ENCODE measurements around the gene SELENOS. TPM values are rescaled to one million over a fixed set of nuclear protein-coding genes. Genes with fewer than 3 reads are reported as not detected.

Gene SELENOS, protein sequence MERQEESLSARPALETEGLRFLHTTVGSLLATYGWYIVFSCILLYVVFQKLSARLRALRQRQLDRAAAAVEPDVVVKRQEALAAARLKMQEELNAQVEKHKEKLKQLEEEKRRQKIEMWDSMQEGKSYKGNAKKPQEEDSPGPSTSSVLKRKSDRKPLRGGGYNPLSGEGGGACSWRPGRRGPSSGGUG
- 39.7 and 83.1 TPM in 2 replicates for total RNA-seq

DNA sequence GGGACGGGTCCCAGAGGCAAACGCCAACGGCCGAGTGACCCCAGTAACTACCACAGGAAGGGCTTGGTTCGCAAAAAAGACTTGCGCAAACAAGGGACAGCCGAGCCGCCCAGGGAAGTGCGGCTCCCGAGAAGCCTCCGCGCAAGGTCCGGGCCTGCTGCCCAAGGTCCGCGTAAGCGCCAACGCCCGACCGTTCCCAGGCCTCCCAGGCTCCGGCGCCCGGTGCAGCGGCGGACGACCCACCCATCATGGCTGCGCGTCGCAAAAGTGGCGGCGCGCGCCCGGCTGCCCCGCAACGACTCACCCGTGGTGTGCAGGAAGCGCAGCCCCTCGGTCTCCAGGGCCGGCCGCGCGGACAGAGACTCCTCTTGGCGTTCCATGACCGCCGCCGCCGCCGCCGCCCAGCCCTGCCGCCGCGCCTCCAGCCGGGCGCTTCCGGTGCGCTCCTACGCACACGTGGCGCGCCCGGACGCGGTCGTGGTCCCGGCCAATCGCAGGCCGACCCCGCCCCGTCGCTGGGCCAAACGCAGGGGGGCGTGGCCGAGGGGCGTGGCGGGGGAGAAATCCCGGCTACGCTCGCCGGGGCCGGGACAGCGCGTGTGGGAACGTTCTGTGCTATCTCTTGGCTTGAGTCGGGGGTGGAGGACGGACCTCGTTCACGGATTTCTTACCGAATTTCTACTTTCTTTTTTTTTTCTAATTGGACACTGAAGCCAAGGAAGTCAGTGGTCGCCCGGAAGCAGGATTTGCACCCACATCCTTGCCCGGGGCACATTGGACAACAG, at the start of gene SELENOS:
SELENOS (minus strand) TSS at position 448 of the 785 bp plus-strand sequence; CDS start at position 380, 68 bp downstream.
- DNase-seq (ENCODE audit: low read depth in 2 of 2): peak; percentile 93 to 95

DNA sequence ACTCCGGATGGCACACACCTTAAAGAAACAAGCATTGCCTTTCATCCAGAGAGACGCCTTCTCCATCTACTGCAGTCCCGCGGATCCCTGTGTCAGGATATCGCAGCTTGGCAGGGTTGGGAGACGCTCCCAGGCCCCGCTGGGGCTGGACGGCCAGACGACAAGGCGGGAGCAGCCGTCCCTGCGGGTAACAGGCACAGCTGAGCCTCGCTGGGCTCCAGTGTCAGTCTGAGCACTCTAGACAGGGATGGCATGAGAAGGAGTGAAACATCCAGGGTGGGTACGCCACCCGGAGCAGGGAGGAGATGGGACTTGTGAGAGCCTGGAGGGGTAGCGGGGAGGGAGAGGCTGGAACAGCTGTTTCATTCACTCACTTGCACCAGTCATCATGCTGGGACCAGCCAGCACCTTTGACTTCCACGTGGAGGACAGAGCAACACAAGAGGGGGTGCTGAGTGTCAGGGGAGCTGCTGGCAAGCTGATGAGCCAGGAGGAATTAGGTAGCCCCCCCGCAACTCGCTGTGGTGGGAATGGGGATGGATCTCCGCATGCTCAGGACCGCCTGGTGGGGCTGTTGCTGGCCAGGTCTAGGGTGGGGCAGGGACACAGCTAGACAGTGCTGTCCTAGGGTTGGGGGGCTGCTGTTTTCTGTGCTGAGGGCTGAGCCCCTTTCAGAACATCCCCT, 49.3 kb upstream of the SELENOS start:
- DNase-seq (ENCODE audit: low read depth in 2 of 2): no peak

DNA sequence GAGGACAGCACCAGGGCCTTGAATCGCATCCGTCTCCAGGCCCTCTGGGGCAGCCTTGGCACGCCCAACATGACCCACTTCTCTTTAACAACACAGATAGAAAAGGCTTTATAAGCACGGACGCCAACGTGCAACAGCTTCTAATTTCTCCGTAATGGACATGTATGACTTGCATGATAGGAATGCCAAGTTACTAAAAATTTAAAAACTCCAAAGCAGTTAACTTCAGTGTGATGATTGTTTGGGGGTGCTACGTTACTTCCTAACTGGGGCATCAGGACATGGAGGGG, 48.7 kb upstream of the SELENOS start:
- no peak for DNase-seq (ENCODE audit: low read depth in 2 of 2)

DNA sequence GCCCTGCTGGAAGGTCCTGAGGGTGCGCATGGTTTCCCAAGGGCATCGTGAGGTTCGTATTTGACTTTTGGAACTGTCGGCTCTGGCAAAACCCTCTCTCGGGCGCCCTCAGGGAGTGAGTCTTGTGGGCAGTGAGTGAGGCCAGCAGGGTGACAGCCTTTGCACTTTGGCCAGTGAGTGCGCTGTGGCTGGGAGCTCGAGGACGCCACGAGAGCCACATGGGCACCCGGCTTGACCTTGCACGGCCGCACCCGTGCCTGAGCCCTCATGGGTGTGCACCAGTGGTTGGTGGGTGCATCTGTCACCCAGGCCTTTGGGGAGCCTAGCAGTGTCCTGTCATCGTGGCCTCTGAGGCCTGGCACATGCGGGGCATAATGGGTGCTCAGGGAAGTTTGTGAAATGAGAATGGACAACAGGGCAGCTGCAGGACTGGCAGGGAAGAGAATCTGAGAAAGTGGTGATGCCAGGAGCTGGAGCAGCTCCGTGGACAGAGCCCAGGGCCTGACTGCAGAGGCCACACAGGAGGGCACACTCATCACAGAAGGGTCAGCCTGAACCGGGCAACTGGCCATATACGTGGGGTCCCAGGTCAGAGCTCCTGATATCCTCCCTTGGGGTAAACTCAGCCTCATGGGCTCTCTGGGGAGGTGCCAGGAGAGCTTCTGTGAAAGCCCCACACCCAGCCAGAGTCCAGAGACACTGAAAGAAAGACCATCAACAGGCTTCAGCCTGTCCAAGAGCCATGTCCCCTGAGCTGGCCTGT, 48.2 kb upstream of the SELENOS start:
- no peak for DNase-seq (ENCODE audit: low read depth in 2 of 2)

DNA sequence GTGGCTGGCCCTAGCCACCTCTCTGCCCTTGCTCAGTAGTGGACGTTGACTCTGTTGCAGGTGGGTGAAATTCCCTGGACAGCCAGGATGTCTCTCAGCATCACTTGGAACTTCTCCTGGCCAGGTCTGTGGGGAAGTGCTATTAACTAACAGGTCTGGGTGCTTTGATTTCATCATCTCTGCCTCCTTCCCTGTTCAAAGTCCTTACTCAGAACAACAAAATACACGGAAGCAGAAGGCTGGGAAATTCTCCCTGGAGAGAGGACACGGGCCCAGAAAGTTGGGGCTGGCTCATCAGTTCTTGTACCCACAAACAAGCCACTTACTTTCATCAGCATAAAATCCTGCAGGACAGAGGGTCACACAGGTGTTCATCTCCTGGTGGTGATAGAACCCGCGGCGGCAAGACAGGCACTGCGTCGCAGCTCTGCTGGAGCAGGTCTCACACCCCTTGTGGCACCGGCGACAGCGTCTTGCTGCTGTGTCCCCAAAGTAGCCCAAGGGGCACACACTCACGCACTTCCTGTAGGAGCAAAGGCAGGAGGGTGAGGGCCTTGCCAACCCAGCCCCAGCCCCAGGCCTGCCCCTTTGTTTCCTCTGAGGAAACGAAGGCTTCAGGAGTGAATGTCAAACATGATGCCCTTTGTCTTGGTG, 47.4 kb upstream of the SELENOS start:
- DNase-seq (ENCODE audit: low read depth in 2 of 2): no peak

DNA sequence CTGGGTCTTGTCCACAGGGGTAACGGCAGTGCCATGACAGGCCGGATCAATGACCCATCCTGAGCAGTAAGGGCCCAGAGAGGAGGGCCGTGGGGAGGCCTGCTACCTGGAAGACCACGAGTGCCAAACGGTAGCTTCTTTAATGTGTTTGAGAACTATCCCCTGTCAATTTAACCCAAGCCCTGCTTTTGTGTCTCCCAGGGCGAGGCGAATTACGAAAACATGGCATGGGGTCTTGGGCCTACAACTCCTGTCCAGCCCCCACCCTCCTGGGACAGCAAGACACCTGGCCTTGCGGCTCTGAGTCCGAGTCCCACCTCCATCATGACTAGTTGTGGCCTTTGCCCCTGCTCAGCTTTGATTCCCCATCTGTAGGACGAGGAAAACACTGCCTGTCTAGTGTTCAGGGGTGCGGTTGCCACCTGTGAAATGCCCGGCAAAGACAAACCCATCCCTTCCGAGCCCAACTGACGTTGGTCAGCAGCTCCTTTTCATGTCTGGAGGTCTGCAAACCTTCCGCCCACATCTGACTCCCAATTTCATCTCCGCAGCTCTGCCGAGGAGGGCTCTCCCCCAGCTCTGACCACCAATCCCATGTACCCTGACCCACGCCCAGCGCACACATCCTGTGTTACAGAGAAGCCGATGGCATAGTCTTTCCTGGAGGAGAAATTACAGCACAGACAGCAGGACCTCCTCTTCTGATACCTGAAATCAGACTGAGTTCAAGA, 46.7 kb upstream of the SELENOS start:
- no peak for DNase-seq (ENCODE audit: low read depth in 2 of 2)

DNA sequence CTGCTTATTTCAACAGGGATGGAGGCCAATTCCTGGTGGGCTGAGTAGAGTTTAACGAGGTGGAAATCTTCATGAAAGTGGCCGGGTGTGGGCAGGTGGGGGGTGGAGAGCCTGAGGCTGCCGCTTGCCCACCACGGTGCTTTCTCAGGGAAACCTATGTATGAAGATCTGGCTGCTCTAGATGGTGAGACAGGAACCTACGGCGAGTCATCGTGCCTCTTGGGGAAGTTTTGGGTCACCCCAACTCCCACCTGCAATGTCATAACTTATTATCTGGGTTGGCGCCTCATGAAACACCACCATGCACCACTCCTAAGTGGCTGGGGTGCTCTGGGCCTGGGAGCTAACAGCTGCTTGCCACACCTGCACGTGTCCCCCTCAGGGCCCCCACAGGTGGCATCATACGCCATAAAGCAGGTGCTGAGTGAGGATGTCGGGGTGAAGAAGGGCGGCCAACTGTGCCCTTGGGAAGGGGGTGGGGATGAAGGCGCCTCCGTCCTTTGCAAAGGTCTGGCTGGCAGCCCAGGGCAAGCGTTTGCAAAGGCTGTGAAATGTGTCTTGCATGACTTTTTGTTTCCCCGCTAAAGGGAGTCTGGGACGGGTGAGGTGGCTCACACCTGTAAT, 45.7 kb upstream of the SELENOS start:
- DNase-seq (ENCODE audit: low read depth in 2 of 2): no peak

DNA sequence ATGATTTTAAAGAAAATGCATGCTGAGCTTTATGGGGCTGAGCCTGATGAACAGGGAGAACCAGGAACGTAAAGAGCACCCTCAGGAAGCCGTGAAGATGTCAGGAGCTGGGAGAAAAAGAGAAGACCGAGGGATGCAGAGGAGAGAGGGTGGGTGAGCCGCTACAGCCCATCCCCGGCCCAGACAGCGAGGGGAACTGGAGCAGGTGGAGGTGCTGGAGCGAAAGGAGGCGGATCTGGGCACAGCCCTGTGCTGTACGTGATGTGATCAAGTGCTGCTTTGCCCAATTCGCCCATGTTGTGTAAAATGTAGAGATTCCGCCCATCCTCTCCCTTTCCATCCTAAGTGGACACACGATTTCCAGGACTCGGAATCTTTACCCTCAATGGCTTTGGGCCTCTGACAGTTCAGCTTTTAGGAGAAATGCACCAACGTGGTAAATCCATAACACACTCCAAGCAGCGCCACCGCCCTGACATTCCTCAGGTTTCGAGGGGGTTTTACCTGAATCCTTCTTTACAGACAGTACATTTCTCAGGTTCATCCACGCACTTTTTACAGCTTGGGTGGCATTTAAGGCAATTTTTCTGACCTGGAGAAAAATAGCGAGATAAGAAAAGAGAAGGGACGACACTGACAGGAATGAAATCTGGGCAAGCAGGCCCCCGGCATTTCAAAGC, 44.9 kb upstream of the SELENOS start:
- DNase-seq (ENCODE audit: low read depth in 2 of 2): no peak

DNA sequence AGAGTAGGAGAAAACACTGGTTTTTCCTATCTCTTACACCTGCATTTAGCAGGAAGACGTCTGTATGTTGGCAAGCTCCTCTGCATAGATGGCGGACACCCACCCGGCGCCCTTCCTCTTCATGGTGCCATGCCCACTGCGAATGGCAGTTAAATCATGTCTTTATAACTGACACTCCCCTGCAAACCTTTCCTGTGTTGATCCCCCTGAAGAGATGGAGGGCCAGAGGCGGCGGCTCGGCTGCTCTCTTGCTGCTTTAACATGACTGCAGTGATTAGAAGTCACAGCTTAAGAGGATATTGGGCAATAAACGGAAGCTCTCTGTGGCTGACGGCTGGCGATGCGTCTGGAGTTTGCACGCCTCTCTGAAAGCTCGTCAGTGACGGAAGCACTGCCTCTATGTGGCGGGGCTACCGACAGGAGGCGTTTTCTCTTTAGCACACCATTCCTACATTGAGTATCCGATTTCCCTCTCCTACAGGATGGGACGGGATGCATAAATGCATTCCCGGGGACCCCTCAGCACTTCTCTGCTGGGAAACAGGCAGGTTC, 43.3 kb upstream of the SELENOS start:
- peak in 1 of 2 donors; percentile 9 for DNase-seq (ENCODE audit: low read depth in 2 of 2)

DNA sequence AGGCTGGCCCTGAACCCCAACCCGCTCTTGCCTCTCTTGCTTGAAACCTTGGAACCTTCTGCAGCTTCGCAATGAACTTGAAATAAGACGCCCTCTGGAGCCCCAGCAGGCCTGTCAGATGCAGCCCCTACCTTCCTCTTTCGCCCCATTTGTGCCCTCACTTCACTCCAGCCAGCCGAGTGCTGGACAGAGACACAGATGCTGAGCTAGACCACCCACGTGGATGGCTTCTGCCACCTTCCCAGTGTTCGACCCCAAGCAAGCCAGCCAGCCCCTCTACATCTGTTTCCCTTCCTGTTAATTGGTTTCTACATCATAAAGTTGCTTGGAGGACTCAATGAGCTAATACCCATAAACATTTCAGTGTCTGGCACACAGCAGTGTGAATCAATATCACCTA, 41.6 kb upstream of the SELENOS start:
- no peak for DNase-seq (ENCODE audit: low read depth in 2 of 2)

DNA sequence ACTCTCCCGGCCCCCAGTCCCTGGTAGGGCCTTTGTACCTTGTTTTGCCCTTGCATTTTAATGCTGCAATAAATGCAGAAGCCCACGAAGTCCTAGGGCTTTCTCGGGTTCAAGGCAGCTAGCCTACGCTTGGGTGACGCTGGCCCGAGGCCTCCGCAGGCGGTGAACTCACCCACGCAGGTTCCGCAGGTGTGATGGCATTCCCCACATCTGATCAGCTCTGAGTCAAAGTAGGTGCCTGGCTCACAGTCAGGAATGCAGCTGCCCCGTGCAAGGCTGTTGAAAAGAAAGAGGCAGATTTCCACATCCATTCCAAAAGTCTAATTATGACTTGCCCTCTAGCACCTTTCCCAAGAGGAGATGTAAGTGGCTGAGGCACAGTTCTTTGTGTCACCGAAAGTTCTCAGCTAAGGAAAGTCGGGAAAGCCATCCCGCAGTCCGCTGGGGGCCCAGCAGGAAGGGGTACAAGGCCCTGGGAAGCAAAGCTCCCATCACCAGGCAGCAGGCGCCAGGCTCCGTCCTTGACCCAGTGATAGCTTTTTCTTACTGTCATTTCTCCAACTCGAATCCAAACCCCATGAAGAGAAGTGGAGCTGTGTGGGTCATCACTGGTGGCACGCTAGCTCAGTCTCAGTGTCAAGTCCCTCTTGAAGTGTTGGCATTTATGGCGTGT, 41.0 kb upstream of the SELENOS start:
- DNase-seq (ENCODE audit: low read depth in 2 of 2): no peak

DNA sequence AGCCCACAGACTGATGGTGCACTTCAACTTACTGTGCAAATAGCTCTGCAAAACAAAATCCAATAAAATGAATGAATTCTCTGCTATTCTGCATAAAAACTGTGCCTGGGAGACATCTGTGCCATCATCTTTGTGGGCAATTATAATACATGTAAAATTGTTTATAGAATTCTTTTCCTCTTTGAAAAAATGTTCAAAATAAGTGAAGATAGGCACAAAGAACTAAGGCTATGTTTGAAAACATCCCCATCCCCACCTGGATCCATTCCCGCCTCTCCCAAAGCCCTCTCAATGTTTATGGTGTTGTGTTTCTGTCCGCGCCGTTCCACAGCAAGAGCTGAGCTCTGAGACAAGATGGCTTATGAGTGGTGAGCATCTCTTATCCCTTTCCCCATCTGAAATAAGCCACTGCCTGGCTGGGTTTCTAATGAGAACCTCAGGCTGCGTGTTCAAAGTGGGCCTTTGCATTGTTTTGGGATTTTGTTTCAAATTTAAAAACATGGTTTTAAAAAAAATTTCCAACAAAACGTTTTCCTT, 40.1 kb upstream of the SELENOS start:
- no peak for DNase-seq (ENCODE audit: low read depth in 2 of 2)

DNA sequence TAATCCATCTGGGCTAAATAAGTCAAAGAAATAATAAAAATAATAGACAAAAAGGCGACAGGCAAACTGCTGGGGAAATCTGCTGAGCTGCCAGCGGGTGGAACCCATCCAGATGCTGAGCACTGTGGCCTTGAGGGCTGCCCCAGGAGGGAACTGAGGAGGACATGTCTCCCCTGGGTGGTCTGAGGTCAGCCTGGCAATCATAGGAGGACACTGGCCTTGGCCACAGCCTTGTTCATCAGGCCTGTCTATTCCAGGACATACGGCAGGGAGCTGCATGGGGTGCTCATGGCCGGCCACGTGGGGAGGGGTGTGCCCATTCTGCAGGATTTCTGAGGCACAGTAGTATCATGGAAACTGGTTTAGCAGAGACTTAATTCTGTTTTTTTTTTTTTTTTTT, 39.2 kb upstream of the SELENOS start:
- DNase-seq (ENCODE audit: low read depth in 2 of 2): no peak

DNA sequence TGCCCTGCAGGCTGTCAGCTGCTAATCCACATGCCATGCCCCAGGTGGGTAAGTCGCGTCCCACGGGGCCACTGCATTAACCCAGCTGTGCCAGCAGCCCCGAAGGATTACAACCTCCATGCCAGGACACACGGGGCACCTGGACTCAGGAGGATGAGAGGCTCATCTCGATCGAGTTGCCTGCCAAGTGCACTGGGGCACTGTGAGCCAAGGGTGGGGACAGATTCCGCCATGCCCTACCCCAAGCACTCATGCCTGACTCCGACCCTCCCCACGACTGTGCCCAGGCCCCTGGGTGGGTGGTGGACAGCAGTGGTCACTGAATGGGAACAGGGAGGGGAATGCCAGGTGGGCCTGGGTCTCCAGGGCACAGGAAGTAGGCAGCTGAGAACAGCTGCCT, 38.5 kb upstream of the SELENOS start:
- no peak for DNase-seq (ENCODE audit: low read depth in 2 of 2)

DNA sequence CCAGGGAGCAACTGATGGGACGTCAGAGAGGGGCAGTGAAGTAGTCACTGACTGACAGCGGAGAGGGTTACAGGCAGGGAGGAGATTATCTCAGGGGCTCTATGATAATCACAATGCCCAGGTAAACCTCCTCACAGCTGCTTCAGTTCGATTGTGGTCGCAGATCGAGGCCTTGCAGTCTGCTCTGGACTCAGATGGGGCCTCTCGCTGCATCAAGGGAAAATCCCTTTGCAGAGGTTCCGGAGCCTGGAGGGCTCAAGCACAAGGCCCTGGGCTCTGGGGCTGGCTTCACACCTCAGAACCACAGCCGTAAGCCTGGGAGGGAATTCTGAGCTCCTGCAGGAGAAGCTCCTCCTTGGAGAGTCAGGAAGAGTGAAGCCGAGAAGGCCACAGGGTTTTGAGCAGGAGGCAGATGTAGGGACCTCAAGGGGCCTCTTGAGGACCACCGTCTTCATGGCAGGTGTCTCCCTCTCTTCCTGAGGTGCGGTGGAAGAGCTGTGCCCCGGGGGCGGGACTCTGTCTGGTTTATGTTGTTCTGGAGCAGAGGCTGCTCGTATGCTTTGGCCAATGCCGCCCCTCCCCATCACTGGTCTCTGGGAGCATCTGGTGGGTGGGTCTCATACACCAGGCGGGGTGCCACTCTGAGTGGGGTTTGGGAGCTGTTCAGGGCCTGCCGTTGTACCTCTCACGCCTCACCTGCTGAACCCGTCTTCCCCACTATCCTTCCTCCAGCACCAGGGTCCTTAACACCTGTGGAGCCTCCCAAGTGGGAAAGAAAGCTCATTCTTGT, 37.2 kb upstream of the SELENOS start:
- DNase-seq (ENCODE audit: low read depth in 2 of 2): no peak

DNA sequence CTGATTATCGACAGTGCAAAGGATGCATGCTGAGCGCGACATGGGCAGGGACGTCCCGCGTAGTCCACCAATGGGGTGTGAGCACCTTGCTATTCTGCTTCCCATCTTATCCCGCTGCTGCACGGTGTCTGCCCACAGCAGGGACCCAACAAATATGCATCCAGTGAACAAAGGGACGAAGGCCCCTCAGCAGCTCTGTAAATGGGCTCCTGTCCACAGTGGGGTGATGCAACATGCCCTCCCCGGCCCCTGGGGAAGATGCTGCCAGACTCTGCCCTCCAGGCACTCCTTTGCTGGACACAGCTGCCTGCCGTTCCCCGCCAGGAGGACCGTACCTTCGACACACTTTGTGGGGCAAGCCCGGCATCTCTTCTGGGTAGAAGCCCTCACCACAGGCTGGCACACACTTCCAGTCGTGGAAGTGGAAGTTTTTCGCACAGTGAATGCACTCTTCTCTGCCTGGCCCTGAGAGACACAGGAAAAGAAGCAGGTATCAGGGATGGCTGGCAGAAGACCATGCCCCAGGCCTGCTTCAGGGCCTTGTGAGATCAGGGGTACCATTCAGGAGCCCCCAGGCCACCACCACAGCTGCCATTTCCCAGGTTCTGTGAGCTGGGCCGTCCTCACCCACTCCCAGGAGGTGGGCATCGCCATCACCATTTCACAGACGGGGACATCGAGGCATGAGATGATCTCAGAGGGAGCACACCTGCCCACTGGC, 35.9 kb upstream of the SELENOS start:
- DNase-seq (ENCODE audit: low read depth in 2 of 2): no peak

DNA sequence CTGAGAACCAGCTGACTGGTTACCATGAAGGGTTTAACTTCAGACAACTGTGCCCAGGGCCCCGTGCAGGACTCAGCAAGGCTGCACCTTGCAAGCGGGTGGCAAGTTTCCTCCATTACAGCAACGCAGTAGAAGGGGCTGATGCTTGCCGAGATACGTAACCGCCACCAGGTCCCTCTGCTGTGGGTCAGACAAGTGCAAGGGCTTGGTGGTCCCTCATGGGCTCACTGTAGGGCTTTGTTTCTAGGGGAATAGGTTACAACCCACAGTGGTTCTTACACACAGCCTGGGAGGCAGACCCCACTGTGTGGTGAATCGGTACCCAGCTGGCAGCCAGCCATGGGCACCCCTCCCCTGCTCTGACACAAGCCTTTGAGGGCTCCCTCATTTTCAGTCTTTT, 33.2 kb upstream of the SELENOS start:
- DNase-seq (ENCODE audit: low read depth in 2 of 2): no peak
